T-helper 1 cell treated with Interleukin-12 subunit alpha and Interleukin-12 subunit beta and Interleukin-4 antibody, amounts not matched to agents 30 ng/mL and 1 ng/mL, for 36 hours (primary cell): ENCODE results near the gene ZC3HAV1L. TPM values are rescaled to one million over a fixed set of nuclear protein-coding genes. Genes with fewer than 3 reads are reported as not detected.
"Not testable (repeated sequence)": the region's sequence is repeated elsewhere in the genome, so short reads cannot be mapped to it uniquely, and the experiment has no call there.

Experiments used
- intact Hi-C: fragments of 100-400 bp; cut with micrococcal nuclease; formaldehyde crosslinking; loops from one replicate; pipeline ENCODE4 v1.15.1; 2024
- total RNA-seq: library from RNA; stranded (reverse); gene quantifications from 2 replicates; pipeline ENCODE4 v1.2.3, GENCODE V29; 2022

ZC3HAV1L gene, protein sequence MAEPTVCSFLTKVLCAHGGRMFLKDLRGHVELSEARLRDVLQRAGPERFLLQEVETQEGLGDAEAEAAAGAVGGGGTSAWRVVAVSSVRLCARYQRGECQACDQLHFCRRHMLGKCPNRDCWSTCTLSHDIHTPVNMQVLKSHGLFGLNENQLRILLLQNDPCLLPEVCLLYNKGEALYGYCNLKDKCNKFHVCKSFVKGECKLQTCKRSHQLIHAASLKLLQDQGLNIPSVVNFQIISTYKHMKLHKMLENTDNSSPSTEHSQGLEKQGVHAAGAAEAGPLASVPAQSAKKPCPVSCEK
- 21.2 and 21.4 TPM in 2 replicates for total RNA-seq

- intact Hi-C loops, result loop anchor here (1.0 to 2.0 kb wide), 3 partner anchors 9 to 1011 kb away; no protein-coding TSS in a partner anchor
These were observed at the start of gene ZC3HAV1L for GRCh38 chr7:139035586-139036353. TSS of gene ZC3HAV1L (minus strand) at chr7:139036042. CDS start at chr7:139036017, 25 bp downstream.

DNA sequence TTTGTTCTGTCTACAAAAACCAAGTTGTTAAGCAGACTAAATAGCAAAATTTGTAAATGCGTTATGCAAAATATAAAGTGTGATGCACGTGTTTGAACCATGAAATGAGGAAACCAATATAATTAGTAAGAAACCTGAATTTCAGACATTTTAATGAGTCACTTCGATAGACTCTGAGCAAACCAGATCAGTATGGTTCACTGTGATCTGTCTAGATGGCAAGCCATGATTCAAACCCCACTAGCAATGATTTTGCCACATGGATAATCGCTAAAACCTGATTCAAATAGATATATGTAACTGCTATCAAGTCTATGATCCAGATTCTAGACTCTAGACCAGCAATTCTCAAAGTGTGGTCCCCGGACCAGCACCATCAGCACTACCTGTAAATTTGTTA lies 48.9 kb upstream of the ZC3HAV1L start:
- intact Hi-C loops, result loop anchor here (1.0 kb wide), 1 partner anchor 9 kb away; no protein-coding TSS in a partner anchor

- intact Hi-C loops, result no loop called here
These were observed 45.7 kb upstream of the ZC3HAV1L start for GRCh38 chr7:139081584-139081983.

- intact Hi-C loops, result no loop called here
These were observed 45.1 kb upstream of the ZC3HAV1L start for GRCh38 chr7:139080905-139081304.

DNA sequence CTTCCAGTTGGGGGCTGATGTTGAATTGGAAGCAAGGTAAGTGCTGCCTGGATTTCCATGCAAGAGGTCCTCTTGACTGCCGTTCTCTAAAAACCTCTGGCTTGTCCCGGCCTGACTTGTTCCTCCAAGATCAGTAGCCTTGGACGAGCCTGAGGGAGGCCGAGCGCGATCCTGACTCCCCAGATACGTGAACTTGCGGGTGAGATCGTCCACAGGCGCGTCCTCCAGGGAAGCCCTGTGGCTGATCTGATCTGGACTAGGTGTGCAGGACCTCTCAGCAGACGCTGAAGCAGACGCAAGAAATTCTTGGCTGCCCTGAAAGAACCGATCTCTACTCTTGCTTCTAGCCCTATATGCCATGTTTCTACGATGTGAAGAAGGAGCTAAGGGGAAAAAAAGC lies 44.0 kb upstream of the ZC3HAV1L start:
- intact Hi-C loops, result no loop called here

DNA sequence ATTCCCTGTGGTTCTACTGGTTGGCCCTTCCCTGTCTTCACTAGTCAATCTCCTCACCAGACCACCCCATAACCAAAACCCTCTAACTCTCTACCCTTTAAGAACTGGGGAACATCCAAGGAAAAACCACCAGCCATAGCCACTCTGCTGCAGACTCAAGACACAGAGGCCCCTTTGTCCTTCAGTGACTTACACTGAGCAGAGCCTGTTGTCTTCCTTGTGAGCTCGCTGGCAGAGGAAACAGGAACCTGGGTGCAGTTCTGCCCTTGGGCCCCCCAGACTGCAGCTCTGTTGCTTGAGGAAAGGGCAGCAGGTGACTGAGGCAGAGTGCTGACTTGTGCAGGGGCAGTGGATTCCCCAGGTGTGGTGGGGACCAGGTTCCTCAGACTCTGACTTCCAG lies 43.1 kb upstream of the ZC3HAV1L start:
- intact Hi-C loops, result no loop called here

GRCh38 chr7:139078399-139078798 lies 42.6 kb upstream of the ZC3HAV1L start:
- intact Hi-C loops, result no loop called here

GRCh38 chr7:139077706-139078105 lies 41.9 kb upstream of the ZC3HAV1L start:
- intact Hi-C loops, result not testable (repeated sequence)

DNA sequence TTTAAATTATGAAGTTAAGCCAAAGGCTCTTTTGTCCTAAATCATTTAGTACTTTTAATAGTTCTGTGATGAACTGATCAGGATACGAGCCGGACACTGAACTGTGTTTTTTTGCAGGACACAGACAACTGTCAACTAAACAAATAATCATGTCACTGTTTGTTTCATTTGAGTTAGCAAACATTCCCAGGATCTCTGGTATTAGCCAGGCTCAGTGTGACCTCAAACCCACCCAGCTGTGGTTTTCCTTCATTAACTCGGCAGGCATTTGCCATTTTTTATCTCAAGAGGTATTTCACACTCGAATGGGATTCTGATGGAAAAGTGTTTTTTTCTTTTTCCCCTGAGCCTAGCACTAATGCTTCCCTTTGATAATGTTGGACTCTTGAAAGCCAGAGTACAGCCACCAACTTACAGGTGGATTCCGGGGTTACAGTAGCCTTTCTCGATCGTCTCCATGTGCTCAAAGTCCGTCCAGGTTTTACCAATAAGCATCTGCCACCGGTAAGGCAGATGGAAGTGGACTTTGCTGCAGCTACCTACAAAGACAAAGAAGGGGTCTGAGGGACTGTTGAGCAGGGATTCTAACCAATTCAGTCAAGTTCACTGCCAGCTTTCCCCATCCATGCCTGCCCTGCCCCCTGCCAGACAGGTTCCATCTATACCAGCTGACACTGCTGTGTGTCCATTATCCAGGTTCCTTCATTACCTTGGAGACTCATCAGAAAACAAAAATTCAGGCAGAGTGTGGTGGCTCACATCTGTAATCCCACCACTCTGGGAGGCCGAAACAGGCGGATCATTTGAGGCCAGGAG lies 40.2 kb upstream of the ZC3HAV1L start:
- intact Hi-C loops, result loop anchor here (1.0 to 2.0 kb wide), 7 partner anchors 8 to 190 kb away; partner anchors contain the start of gene ZC3HAV1

- intact Hi-C loops, result loop anchor here (1.0 to 2.0 kb wide), 7 partner anchors 9 to 189 kb away; partner anchors contain the start of gene ZC3HAV1
These were observed 39.3 kb upstream of the ZC3HAV1L start for GRCh38 chr7:139075031-139075652.

DNA sequence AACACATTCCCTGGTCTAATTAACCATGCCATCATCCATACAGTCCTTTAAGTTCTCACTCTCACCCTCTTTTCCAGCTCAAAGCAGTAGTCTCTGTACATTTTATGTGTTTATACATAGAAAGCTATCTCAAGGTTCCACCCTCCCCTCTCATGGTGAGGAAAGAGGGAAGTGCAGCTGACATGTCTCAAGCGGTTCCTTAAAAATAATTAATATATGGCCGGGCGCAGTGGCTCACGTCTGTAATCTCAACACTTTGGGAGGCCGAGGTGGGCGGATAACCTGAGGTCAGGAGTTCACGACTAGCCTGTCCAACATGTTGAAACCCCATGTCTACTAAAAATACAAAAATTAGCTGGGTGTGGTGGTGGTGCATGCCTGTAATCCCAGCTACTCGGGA lies 37.0 kb upstream of the ZC3HAV1L start:
- intact Hi-C loops, result no loop called here

DNA sequence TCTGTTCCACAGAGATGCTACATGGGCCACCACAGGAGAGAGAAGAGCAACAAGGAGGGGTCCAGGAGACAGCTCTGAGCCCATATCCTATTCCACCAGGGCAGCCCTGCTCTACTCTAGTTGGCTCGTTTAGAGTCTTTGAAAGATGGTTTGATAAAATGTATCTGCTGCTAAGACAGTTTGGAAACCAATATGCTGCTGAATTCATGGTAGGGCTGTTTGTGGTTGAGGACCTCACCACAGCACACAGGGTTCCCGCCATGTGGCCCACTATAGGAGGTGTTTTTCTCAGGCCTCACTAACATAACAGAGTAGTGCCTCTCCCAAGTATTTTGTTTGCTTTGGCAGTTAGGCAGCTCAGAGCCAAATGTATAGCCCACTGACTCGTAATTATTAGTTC lies 35.8 kb upstream of the ZC3HAV1L start:
- intact Hi-C loops, result loop anchor here (1.0 kb wide), 1 partner anchor 8 kb away; no protein-coding TSS in a partner anchor

- intact Hi-C loops, result no loop called here
These were observed 32.9 kb upstream of the ZC3HAV1L start for GRCh38 chr7:139068544-139069399.

DNA sequence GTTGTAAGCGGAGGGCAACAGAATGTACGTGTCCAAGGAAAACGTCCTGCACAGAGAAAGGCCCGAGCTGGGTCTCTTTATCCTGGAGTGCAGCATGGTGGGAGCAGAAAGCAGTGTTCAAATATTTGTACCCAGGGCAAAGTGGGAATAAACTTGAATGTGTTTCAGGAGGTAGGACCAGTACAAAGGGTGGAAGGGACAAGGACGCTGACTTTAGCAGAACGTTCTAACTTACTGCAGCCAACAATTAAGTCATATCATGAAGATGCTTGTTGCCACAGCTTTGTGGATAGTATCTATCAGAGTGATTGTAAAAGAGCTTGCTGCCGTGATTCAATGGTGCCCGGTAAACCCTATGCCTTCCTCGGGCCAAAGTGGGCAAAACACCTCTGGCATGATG lies 30.5 kb upstream of the ZC3HAV1L start:
- intact Hi-C loops, result no loop called here

- intact Hi-C loops, result no loop called here
These were observed 29.5 kb upstream of the ZC3HAV1L start for GRCh38 chr7:139065323-139065722.

DNA sequence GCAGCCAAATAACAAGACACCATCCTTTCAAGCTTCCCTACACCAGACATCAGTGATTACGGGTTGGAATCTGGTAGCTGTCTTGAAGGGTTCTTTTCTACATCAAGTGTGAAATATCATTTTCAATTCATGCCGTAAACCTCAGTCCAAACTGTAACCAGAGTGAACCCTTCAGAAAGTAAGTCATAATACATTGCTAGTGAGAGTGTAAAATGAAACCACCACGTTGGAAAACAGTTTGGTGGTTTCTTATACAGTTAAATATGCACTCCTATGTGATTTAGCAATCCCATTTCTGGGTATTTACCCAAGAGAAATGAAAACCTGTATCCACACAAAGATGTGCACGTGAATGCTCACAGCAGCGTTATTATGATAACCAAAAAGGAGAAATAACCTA lies 25.6 kb upstream of the ZC3HAV1L start:
- intact Hi-C loops, result loop anchor here (1.0 kb wide), 1 partner anchor 8 kb away; no protein-coding TSS in a partner anchor

DNA sequence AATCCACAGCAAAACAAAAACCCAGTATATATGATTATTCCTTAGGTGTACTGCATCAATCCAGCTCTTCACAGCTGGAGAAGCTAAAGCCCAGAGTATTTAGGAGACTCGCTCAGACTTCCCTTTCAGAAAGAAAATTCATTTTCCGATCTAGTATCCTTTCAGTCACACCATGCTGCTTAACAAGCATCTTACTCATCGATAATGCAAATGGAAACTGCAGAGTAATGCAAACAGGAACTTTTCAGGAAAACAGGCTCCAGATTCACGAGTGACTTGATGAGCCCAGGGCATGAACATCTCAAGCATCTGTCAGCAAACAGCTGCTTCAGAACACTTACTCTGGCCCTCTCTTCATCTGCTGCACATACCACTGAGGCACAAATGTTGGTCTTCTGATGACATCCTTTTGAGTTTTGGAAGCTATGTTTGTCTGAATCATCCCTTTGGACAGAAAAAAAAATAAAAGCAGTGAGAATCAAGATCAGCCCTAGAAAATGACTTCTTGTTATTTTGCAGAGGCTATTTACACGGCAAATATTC lies 24.9 kb upstream of the ZC3HAV1L start:
- intact Hi-C loops, result loop anchor here (1.0 kb wide), 2 partner anchors 7 to 12 kb away; no protein-coding TSS in a partner anchor

GRCh38 chr7:139059905-139060304 lies 24.1 kb upstream of the ZC3HAV1L start:
- intact Hi-C loops, result loop anchor here (1.0 kb wide), 2 partner anchors 12 to 15 kb away; no protein-coding TSS in a partner anchor

GRCh38 chr7:139058943-139059342 lies 23.1 kb upstream of the ZC3HAV1L start:
- intact Hi-C loops, result loop anchor here (1.0 kb wide), 1 partner anchor 14 kb away; no protein-coding TSS in a partner anchor
